ENCODE measurements around the gene TNFSF9. TPM values are rescaled to one million over a fixed set of nuclear protein-coding genes. Genes with fewer than 3 reads are reported as not detected.

Gene TNFSF9
- total RNA-seq, 2 experiments from 2014 or later: 20.9 to 22.3 TPM

DNA sequence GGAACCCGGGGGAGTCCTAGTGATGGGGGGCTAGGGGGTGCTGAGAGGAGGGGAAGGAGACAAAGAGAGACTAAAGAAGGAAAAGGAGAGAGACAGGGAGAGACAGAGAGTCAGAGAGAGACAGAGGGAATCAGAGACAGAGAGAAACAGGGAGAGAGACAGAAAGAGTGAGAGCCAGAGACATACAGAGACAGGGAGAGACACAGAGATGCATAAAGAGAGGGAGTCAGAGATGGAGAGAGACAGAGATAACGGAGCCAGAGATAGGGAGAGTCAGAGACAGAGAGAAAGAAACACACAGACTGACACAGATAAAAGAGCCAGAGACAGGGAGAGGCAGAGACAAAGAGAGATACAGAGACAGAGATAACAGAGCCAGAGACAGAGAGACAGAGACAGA is 1.5 kb upstream of the TNFSF9 start:
- Histone ChIP-seq H2AFZ (ENCODE audit: low read length) (no peak overlapping the region), H3K9me3 (ENCODE audit: low read length) (no peaks in the 10 kb centered on the region), H3K9me2 (ENCODE audit: insufficient read depth, low read length) (no peaks in the 10 kb centered on the region), H4K20me1 (ENCODE audit: insufficient read depth, low read length) (peaks cover 14% of the 10 kb centered on the region; the same call in 1 of the 2 replicates), H3K36me3 (ENCODE audit: insufficient read depth, low read length) (peaks cover 3% of the 10 kb centered on the region; the same call in 1 of the 2 replicates), H3K4me2 (ENCODE audit: low read length) (peak overlapping the region; percentile 80), H3K4me1 (ENCODE audit: insufficient read depth, low read length, poor library complexity, severe bottlenecking) (peaks cover 55% of the 10 kb centered on the region), H3K79me2 (ENCODE audit: insufficient read depth, low read depth, low read length) (peaks cover 32% of the 10 kb centered on the region), H3K27ac (ENCODE audit: low read depth, low read length, poor library complexity, severe bottlenecking) (peak overlapping the region; percentile 91), H3K4me3 (ENCODE audit: low read depth, low read length, poor library complexity, severe bottlenecking) (peak overlapping the region; percentile 91)
- CTCF ChIA-PET (ENCODE audit: unreplicated experiment): no interaction called here
- TF ChIP-seq CTCF (conservative IDR thresholded peaks at IDR 0.05; ENCODE audit: low read length): no peak
- TF ChIP-seq EZH2phosphoT487 (IDR thresholded peaks at IDR 0.05; ENCODE audit: borderline replicate concordance, low read depth, low read length): no peak
- DNase-seq (ENCODE audit: low spot score): no peak
- intact Hi-C loops (cut with micrococcal nuclease; ENCODE audit: unreplicated experiment): loop anchor here (2.0 kb wide), 1 partner anchor 47 kb away; no protein-coding TSS in a partner anchor
- no TSS peak for BruUV-seq (replicated peaks)
- POLR2A ChIA-PET: no interaction called here

GRCh38 chr19:6529937-6530385 is 865 bp upstream of the TNFSF9 start:
- H3K4me1 ChIP-seq (ENCODE audit: insufficient read depth, low read length, poor library complexity, severe bottlenecking): peaks cover 54% of the 10 kb centered on the region
- H3K4me2 ChIP-seq (ENCODE audit: low read length): peak overlapping the region; percentile 80
- H3K27ac ChIP-seq (ENCODE audit: low read depth, low read length, poor library complexity, severe bottlenecking): peak overlapping the region; percentile 91
- peak overlapping the region; percentile 91 for H3K4me3 ChIP-seq (ENCODE audit: low read depth, low read length, poor library complexity, severe bottlenecking)
- BruUV-seq (replicated peaks): no TSS peak
- no peaks in the 10 kb centered on the region for H3K9me3 ChIP-seq (ENCODE audit: low read length)
- ChIA-PET CTCF (ENCODE audit: unreplicated experiment) (interaction anchor here (0.6 kb wide), 1 partner anchor 50 kb away, joined by 3 read pairs; no protein-coding TSS in a partner anchor), POLR2A (interaction anchor here (0.8 kb wide), 1 partner anchor 50 kb away, joined by 3 read pairs; no protein-coding TSS in a partner anchor)
- H2AFZ ChIP-seq (ENCODE audit: low read length): no peak overlapping the region
- intact Hi-C loops (cut with micrococcal nuclease; ENCODE audit: unreplicated experiment): loop anchor here (2.0 kb wide), 1 partner anchor 47 kb away; no protein-coding TSS in a partner anchor
- TF ChIP-seq CTCF (conservative IDR thresholded peaks at IDR 0.05; ENCODE audit: low read length) (no peak), EZH2phosphoT487 (IDR thresholded peaks at IDR 0.05; ENCODE audit: borderline replicate concordance, low read depth, low read length) (no peak)
- peaks cover 14% of the 10 kb centered on the region; the same call in 1 of the 2 replicates for H4K20me1 ChIP-seq (ENCODE audit: insufficient read depth, low read length)
- no peak for DNase-seq (ENCODE audit: low spot score)
- peaks cover 10% of the 10 kb centered on the region for H3K36me3 ChIP-seq (ENCODE audit: insufficient read depth, low read length)
- no peaks in the 10 kb centered on the region for H3K9me2 ChIP-seq (ENCODE audit: insufficient read depth, low read length)
- peaks cover 32% of the 10 kb centered on the region for H3K79me2 ChIP-seq (ENCODE audit: insufficient read depth, low read depth, low read length)
